GM19468 (cell line): ENCODE measurements around the gene KCNC1.

Experiments
- ATAC-seq: cut with Tn5 transposase; IDR thresholded peaks from one replicate; pipeline ENCODE4 v1.9.1; 2021; ENCODE audit warnings: mild to moderate bottlenecking, moderate library complexity, moderate number of reproducible peaks; ENCODE audit not compliant: unreplicated experiment; ENCODE audit errors: extremely low read depth

The KCNC1 gene

DNA sequence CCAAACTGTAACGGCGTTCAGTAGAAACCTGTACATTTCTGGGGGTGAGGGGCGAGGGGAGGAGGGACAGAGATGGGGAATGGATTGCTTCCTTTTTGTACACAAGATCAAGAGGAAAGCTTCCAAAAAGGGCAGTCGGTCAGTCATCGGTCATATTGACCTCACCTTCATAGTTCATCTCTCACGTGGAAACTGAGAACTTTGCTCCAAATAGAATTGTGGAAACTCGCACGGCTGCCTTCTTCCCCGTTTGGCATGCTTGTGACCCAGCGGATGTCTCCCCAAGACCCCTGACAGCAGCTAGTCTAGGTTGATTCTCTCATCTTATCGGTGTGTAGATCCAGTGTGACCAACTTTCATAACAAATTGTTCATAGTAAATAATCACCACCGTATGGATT lies 47.6 kb downstream of the KCNC1 start:
- ATAC-seq = no peak

DNA sequence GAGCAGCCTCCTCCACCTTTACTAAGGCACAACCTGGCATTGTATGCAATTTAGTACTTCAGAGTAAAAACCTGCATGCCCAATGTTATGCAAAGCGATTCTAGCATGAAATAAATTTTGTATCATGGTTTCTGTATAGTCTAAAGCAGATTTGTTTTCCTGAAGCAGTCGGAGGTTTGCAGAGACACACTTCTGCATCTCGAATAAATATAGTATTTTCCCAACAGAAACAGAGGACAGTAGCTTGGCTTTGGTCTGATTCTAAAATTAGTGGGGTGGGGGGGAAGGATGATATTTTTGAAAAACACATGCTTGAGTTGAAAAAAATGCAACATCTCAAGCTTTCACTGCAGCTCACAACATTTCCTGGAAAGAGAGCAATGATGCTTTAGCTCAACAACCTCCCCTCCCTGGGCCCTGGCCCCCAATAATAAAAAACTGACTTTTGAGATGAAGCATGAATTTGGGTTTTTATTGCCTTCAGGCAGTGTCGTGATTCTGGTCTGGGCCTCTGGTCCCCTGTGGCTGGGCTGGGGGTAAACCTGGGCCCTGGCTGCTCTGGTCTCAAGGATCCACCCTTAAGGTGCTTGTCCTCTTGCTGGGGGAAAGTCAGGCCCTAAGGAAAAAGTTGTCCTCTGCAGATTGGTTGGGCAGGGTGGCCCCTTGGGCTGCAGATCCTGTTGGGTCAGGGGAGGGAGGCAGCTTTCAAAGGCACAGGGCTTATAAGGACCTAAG lies 48.2 kb downstream of the KCNC1 start:
- no peak for ATAC-seq

DNA sequence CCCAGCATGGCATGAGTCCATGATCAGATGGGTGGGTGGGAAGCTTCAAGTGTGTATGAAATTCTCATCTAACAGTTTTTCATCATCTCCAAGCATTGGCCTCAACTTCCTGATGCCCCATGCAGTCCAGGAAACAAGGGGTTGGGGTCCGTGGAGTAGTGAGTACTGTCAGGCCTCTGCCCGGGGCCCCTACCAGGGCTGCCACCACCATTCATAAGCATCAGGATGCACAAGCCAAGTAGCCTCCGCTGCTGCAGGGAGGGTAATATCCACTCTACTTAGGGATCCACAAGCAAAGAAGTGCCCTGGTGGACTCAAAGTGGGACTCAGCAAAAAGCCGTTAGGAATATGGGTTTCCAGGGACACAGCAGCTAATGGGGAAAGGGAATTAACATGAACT lies 49.3 kb downstream of the KCNC1 start:
- ATAC-seq = no peak

DNA sequence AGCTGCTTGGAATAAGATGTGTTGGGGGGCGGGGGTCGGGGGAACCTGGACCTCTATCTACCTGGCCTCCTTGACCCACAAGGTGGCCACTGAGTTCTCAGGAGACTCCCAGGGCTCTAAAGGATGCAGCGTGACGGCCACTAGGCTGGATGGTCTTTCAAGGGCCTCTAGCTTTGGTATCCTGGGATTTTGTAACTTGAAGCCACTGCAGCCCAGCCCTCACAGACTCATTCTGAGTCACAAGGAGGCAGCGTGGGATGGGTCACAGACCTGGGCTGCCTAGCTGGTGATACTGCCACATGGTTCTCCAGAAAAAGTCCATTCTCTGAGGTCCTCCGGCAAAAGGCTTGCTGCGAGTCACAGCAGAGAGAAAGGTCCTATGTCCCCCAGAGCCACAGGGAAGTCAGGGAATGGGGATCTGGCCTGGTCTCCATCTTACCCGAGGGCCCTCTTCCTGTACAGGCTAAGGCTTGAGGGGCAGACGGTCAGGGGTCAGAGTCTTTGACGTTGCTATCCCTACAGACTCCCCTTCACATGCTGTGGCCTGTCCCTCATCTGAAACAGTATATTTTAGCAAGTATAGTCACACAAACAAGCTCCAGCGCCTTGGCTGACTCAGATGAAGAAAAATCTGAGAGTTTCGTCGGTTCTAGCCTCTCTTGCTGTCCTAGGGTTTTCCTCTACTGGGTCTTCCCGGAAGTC lies 52.4 kb downstream of the KCNC1 start:
- no peak for ATAC-seq

DNA sequence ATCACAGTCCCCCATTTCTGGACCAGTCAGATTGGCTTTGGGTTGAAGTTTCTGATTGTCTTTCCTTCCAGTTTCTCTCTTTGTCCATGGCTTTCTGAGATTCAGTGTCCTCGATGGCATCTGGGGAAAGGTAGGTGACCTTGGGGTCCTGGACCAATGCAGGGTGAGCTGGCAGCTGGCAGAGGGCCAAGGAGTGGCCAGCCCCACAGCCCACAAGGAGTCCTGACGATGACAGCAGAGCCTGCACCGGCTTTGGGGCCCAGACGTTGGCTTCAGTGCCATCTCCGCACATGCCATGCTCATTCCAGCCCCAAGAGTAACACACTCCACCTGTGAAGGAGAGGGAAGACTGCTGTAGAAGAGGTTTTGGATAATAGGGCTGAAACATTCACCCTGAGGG lies 53.5 kb downstream of the KCNC1 start:
- ATAC-seq = no peak

DNA sequence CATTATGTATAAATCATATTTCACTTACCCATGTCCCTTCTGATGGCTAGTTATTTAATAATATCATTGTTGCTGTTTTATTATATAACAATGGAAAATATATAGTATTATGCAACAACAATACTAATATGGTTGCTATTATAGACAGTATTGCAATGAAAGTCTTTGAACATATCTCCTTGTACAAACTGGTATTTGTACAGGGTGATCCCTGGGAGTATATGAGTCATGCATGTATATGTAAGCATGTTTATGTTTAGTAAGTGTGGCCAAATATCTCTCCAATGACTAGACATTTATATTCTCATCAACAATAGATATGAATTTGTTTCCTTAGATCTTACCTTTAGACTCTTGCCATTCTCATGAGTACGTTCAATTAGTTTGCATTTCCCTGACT lies 55.9 kb downstream of the KCNC1 start:
- no peak for ATAC-seq

DNA sequence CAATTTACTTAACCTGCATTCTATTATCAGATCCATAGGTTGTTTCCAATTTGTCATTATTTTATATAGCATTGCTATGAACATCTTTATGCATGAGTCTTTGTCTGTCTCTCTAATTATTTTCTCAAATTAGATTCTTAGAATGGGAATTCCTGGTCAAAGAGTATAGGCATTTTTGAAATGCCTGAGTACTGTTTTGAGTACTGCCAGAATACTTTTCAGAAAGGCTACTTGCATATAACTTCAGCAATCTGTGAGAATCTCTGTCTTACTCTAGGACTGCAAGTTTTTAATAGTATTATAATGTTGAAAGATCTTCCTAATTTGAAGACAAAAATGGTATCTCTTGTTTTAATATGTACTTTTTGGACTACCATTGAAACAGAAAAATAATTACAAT lies 56.6 kb downstream of the KCNC1 start:
- ATAC-seq = no peak

DNA sequence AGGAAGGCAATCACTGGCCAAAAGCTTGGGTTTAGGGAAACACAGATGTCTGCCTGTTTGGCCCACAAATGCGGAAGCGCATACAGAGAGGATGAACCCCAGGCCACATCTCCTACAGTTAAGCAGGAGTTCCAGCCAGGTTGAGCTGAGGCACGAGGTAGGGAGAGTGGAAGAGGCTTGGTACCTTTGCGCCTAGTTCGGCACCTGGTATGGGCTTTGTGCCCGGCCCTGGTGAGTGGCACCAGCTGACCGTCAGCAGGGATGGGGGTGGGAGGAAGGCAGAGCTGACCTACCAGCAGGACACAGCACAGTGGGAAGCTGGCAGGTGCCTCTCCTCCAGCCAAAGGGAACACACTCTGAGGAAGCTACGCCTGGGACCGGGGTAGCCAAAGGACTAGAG lies 57.6 kb downstream of the KCNC1 start:
- no peak for ATAC-seq

DNA sequence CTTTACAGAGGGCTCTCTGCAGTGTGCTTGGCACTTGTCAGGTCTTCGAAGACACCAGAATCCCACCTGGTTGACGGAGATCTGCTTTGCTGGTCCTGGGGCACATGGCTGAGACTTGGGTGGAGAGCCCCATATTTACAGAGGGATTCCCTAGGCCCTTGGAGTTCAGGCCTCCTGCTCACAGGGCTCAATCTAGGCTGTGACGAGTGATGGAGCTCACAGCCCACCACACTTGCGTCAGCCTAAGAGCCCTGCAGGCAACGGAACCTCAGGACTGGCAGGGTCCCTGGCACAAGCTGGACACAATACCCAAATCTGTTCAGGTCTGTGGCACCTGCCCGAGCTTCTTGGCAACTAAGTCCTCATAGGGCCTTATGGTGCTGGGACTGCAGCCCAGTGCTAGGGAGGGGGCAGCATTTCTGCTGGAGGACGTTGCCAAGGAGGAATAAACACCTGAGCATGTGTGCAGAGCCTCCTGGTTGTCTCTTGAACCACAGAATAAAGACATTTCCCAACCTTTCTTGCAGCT lies 59.1 kb downstream of the KCNC1 start:
- ATAC-seq = no peak

DNA sequence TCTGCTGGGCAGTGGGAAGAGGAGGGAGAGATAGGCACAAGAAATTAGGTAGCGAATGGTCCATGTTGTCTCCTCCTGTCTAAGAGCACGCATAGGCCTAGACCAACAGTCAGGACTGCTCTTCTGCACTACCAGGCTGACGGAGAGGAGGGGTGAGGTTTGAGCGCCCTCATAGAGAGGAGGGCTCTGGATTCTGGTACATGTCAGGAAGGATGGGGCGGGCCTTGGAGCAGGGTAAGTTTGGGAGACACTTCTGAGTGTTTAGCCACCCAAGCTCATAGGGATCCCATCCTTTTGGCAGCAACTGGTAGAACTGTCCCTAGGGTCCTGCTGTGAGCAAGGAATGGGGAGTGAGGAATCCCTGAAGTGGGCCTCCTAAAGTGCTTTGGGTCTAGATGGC lies 60.4 kb downstream of the KCNC1 start:
- no peak for ATAC-seq

DNA sequence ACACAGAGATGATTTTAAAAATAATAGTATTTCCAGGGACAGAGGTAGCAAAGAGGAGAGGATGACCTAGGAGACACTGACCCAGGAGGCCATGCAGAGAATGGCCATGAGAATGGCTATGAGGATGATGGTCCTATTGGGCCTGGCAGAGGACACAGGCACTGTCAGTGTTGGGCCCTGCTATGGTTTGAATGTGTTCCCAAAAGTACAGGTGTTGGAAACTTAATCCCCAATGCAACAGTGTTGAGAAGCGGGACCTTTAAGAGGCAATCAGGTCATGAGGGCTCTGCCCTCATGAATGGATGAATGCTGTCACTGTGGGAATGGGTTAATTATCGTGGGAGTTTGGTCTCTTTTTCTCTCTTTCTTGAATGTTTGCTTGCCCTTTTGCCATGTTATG lies 61.6 kb downstream of the KCNC1 start:
- no peak for ATAC-seq

DNA sequence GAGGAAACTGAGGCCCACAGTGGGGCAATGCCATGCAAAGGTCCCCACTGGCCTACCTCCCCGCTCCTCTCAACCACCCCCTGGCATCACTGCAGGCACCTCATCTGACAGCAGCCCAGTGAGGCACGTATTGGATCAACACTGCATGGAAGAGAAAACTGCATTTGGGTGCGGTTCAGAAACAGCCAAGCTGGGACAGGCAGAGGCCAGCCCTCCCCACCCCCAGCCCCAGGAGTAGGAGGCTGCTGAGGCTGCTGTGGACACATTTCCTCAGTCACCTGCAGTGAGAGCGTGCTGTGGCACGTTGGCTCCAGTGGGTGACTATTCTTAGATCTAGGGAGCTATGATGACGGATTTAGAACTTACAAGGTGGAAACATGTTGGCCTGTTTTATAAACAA lies 63.7 kb downstream of the KCNC1 start:
- no peak for ATAC-seq

DNA sequence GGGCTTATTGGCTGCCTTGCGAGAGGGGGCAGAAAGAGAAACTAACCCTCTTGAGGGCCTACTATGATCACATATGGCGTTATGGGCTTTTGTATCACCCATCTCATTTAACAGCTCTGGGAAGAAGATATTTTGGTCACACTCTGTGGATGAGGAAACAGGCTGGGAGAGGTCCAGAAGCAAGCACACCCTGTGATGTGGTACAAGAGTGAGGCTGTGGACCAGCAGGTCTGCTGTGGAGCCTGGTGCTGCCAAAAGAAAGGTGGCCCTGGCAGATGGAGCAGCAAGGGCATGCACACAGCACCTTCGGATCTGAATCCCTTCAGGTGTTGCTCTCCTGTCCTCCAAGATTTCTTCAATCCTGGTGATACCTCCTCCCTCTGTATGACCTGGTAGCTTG lies 64.1 kb downstream of the KCNC1 start:
- ATAC-seq = no peak

DNA sequence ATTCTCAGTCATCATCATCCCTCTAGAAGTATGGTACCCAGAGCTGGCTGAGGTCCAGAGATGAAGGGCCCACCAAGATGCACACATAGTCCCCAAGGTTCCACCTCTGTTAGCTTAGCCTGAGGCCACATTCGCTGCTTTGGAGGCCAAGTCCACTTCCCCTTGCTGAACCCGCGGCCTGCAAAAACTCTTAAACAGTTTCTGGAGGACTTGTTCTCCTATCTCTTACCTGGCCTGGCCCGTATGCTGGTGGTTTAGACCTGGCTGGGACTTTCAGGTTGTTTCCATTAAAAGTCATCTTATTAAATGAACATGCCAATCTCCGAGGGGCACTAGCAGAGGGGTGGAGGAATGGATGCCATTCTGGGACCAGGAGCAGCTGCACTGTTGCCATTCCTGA lies 64.6 kb downstream of the KCNC1 start:
- no peak for ATAC-seq

DNA sequence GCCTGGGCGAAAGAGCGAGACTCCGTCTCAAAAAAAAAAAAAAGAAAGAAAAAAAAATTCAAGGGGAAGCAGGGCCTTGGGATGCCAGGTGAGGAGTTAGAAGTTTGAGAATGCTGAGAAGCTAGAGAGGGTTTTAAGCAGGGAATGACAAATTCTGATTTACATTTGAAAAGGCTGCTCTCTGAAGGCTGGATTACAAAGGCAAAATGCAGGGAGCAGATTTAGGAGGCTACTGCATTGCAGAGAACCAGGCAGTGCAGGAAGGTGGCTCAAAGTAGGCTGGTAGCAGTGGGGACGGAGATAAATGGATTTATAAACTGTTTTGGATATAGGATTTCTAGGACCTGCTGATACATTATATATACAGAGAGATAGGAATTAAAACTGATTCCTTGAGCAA lies 66.6 kb downstream of the KCNC1 start:
- ATAC-seq = no peak

DNA sequence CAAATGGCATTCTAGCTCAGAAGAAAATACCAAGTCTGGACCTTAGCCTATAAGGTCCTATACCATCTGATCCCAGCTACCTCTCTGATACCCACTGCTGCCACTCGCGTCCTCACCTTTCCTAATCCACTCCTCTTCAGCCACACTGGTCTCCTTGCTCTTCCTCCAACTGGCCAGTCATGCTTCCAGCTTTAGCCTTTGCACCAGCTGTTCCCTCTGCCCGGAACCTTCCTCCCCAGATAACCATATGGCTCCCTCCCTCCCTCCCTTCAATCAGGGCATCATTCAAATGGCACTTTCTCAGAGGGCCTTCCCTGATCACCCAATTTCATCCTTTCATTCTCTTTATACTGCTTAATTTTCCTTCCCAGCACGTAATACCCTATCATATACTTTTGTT lies 67.9 kb downstream of the KCNC1 start:
- no peak for ATAC-seq

DNA sequence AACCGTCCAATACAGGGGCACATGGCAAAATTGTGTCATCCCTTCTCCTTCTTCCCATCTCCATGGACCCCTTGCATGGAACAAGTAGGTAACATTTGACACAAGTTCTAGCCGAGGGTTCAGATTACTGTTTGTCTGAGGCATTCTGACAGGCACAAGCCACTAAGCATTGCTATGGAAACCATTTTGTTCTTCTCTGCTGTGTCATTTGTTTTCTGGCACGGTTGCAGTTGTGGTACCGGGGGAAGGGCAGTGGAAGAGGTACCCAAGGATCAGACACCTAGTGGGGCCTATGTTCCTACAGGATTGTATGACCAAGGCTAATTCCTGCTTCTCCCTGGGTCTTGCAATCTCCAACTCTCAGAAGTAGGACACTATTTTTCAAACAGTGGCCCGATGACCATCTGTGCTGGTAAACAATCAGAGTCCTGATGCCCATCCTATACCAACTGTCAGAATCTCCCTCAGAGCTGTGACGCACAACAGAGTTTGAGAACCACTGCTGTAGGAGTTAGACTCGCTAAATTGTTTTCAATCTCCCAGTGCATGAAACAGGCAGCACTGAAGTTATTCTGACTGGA lies 69.3 kb downstream of the KCNC1 start:
- no peak for ATAC-seq

DNA sequence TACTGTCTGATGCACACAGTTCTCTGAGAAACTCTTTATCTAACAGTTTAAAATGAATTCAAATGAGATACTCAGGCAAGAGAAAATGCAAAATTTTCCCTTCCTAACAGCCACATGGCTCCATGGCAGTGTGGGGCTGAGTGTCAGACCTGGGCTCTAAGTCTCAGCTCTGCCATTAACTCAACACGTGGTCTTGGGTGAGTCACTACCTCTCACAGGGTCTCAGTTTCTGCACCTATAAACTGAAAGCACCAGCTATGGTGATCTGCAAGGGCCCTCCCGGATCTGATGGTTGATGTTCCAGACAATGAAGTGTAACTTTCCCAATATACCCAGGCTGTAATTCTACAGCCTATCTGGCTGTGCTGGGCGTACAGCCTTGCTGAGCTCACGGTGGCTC lies 70.5 kb downstream of the KCNC1 start:
- no peak for ATAC-seq

DNA sequence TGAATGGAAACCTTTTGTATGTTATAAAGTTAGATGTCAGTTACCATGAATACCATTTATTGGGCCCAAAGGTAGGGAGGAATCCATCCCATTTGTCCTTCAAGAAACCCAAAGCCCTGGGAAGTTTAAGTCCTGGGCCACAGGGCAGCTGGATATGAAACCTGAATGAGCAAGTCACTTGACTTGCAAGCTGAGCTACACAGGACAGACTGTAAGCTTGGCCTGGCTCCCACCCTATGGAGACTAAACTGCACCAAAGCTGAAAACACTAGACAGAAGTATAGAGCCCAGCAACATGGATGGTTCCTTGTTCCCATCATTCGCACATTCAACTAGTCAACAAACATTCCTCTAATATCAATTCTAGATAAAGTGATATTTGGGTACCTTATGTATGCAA lies 71.3 kb downstream of the KCNC1 start:
- ATAC-seq = no peak

DNA sequence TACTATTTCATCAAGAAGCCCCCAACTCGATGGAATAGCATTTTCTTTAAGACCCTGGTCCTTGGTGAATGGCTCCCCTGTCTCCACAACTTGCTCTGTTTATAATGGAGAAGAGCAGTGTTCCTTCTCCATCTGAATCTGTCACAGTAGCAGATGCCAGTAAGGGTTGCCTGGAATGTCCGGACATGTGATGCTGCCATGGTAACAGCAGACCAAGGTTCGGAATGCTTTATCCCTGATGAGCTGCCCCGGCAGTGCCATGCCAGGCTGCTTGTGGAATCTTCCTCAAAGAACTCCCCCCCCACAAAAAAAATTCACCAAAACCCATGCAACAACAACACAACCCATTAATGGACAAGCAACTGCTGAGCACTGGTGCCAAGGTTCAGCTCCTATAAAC lies 72.5 kb downstream of the KCNC1 start:
- no peak for ATAC-seq

DNA sequence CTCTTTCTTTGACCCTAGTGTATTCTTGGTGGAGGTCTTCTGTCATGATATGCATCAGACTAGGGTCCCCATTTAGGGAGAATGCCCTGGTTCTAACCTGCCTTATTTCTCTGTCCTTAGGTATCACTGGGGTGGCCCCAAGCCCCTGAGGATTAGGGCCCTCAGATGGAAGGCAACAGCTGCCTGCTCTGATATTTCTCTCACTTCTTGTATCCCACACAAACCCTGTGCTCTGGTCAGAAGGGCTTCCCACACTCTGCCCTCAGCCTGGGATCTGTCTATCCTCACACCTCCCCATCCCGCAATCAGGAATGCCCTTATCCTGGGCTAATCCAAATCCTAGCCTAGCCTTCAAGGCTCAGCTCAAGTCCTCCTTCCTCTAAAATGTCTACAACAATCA lies 75.5 kb downstream of the KCNC1 start:
- ATAC-seq = no peak

DNA sequence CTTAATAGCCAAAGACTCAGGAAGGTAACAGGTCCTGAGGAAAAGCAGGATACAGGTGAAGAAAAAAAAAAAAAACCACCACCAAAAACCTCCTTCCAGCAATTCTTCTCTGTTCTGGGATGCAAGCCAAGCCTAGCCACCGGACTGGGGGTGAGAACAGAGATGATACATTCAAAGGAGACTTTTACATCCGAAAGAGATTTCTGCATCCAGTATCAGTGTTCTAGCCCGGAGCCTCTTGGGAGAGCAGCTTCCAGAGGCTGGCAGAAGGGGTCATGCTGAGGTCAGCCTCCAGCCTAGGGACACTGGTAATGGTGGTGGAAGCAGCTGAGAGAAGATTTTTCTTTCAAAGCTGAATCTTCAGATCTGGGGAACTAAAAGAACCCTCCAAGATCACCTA lies 76.2 kb downstream of the KCNC1 start:
- ATAC-seq = no peak
